HG02840 (cell line): ENCODE measurements around the gene SCN7A.
A peak's percentile ranks its signal among the peaks of the same experiment; 100 is the strongest.

Experiments used
- ATAC-seq: cut with Tn5 transposase; IDR thresholded peaks from one replicate; pipeline ENCODE4 v1.9.1; 2021; ENCODE audit warnings: mild to moderate bottlenecking, moderate library complexity, moderate number of reproducible peaks; ENCODE audit not compliant: unreplicated experiment, low FRiP score

The SCN7A gene

DNA sequence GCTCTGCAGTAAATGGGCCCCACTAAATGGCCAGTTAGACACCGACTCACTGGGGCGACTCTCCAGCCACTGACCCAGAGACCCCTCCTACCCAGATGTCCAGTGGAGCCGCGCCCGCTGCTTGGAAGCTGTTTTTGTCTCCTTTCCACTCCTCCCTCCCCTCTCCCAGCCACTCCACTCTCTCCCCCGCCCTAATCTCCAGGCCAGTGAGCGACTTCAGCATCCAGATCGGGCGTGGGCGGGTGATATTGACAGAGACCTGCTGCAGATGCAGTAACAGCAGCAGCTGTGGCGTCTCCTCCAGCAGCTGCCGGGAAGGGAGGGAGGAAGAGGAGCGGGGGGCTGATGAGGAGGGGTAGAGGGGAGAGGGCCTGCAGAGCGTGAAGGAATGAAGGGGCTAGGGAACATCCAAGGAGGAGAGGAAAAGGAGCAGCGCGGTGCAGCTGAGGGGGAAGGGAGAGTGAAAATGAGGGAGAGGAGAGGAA lies at the start of gene SCN7A:
Gene SCN7A, minus strand, starts transcription at position 110 of the 485 bp plus-strand sequence. CDS start 16,553 bp downstream, outside the sequence.
- no peak for ATAC-seq

DNA sequence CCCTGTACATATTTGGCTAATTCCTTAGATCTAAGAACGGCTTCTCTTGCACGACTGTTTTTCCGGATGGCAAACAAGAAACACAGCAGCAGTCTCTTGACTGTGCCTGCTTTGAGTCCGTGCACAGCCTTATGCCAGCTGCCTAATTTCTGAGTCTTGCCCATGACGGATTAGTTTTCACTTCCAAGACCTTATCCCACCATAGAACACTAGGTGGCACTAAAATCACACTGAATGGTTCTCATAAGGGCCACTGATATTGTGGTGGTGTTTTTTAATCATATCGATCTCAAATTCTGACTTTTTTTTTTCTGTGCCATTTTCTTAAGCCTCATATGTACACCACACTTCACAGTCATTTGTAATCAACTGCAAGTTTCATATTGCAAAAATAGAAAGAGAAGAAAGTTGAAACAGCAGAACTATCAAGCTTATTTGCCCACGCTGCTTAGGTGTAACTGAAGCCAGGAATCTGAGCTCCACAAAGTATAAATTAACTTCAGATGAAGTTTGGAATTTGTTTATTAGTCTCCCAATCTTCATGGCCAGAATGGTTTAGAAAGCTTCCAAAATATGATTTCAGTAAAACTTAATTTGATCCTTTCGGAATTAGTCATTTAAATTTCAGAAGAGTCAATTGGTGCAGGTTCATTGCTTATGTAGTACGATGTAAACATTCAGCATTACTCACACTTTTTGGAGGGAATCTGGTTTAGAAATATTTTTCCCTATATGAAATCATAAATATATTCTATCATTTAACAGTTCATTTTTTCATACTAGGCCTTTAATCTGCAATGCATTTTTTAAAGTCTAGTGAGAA lies 45.5 kb upstream of the SCN7A start:
- ATAC-seq, result peak; percentile 93

DNA sequence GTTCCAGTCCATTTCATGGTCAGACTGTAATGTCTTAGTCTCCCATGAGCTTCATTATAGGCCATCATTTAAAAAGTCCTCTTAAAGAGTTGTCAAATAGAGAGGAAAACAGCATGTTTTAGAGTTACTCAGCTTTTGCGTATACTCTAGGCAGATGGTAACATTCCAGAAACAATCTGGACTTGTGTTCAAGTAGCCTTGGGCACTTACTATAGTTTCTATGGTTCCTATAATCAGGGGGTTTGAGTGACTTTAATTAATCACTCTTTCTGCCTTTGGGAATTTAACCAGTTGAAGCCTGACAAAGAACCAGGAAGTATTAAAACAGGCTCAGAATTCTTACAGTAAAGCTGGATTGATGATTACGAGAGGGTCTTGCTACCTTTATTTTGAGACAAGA lies 42.1 kb upstream of the SCN7A start:
- ATAC-seq, result no peak

DNA sequence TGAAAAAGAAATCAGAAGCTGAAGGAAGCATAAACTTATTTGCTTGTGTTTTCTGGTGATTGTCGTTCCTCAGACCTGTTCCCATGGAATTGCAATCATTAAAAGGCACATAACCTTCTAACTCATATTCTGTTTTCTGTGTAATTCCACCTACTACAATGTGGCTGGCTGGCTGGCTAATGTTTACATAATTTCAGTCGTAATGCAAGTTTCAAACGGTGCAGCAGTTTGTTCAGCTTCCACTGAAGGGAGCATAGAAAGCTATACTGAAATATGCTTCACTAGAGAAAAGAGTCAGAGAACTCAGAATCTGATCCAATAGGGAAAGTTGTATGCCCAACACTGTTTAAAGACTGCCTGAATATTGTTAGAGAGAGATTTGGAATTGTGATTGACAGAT lies 27.1 kb upstream of the SCN7A start:
- no peak for ATAC-seq

DNA sequence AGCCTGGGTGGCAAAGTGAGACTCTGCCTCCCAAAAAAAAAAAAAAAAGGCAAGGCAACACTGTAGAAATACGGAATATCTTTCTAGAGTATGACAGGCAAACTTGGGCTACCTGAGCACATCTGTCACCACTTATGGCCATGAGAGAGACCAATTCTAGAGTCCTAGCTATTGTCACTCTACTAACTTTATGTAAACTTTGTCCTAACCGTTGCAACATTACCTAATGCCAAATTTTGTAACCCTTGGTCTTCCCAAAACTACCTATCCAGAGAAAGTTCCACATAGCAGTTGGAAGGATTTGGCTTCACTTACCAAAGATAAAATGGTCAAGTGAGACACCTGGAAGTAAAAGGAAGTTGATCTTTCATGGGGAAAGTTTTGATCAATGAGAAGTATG lies 26.6 kb upstream of the SCN7A start:
- ATAC-seq, result no peak

DNA sequence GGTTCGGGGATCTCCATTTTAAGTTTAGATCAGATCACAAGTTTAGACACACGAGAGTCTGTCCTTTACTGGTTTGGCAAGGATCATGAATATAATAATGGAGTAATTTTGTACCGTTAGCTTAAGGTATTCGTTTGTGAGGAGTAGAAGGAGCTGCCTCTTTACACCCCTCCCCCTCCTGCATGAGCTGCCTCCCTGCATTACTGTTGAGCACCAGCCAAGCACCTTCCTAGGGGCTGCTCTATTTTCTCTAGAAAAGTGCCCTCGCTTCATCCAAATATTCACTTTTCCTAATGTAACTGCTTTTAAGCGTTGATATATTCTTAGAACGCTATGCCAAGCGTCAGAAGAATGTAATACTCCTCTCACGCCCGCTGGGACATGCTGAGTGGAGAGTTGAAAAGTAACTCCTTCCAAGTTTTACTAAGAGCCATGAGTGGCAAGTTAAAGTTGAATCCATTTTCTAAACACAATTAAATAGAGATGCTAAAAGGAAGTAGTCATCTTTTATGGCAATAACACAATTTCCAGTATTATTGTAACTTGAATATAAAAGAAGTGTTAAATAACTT lies 25.4 kb upstream of the SCN7A start:
- ATAC-seq, result no peak

DNA sequence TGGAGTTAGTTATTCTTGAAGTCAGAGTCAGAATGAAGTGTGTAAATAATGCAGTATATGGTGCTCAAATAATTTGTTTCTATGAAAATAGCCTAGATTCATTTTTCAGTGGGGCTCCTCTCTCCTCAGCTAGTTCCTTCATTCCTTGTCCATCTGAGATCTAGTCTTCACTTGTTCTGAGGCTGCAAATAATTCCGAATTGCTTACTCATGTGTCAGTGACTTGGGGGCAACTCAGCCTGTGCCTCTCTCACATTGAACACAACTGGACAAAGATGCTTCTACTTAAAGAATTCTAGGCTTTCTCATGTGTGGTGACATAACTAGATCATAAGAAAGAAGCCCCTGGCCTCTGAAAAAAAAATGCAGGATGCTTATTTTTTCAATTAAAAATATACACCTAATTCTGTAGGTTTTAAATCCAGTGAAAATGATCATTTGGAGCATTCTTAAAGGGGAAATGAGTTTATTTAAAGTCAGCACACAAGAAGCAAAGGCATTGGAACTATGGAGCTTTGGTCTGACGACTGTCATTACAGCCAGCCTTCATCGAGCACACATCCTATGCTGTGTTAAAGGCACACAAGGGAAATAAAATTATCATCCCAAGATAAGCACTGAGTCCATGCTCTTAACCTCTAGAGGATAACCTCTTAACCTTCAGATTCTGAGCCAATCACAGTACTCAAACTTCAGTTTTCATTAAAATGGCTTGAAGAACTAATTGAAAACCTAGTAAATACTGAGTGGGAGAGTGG lies 24.8 kb upstream of the SCN7A start:
- ATAC-seq, result no peak

DNA sequence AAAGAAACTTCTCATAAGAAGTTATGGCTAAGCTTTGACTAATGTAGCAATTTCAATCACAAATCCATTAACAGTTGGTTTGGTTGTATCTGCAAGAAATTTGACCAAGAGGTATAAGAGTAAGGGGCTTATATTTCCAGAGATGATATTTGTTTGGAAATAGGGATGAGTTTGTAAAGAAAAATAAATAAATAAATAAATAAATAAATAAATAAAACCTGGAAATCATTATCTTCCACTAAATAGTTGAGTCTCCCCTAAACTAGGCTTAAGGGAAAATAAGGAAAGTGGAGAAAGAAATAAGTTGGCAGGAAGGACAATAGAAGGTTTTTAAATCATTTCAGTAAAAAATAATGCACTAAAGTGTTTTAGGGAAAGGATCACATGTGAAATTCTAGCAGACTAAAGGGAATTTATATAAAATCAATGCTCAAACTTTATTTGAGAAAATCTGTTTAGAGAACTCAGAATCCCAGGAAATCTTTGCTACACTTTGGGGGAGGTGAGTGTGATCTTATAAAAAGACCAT lies 23.5 kb upstream of the SCN7A start:
- ATAC-seq, result no peak

DNA sequence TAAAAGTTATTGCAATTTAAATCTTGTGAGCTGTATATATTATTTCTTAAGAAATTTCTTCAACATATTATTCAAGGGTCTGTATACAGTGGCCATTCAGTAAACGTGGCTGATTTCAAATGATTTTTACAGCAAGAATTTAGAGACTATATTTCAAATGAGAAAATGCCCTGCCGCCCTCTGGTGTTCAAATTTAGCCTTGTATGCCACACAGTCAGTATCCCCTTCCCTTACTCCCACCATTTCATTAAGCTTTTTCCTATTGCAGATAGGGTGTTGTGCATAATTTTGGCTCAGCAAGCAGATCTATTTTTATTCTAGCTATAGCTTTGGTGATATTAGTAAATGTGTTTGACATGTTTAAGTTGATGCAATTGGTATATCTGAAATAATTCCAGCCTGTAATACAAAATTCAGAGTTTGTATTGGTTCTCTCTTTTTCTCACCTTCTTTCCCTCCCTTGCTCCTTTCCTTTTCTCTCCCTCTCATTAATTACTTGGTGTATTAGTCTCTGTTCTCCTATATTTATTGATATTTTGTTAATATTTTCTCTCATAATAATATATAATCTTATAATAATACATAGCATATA lies 22.8 kb upstream of the SCN7A start:
- ATAC-seq, result no peak

DNA sequence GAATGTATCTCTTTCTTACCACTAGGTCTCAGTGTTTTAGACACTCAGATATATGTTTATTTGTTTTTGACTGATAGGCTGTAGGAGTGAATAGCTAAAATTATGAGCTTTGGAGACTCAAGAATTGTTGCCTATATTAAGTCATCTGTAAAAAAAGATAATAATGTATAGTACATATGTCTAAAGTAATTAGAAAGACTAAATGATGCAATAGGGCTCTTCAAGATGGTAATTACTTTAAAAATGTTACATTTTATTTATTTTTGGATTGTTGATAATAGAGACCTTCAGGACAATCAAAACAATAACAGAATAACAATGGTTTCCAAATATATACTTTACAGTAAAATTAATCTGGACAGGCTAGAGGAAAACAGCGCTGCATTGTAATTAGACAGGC lies 19.9 kb upstream of the SCN7A start:
- no peak for ATAC-seq

DNA sequence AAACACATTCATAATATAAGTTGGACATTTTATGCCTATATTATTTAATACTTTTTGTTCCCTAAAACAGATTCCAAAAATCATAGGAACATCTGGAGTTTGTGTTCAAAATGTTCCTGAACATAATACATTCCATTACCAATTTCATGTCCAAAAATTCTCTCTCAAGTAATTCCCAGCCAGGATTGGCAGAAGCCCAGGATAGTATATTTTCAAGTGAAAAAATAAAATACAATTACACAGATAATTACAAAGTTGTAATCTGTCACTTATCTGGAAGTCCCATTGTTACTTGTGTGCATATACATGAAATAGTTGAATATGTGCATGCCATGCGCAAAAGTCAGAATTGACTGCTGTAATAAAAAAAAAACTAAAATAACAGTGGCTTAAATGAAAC lies 5.2 kb upstream of the SCN7A start:
- ATAC-seq, result no peak

DNA sequence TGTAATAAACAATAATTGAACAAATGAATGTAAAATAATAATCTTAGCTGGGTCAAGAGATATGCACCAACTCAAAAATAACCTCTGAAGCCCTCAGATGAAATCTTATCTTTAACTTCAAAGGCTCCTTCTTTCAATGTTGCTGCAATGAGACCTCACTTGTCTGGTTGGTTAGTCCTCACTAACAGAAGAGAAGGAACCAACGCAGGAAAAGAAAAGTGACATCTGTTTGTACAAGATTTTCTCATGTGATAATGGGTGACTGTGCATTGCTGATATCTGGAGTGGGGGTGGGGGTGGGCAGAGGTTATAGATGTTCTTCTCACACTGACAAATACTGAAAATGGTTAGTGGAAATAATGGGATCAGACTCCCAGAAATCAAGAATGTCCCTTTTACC lies 2.6 kb downstream of the SCN7A start:
- ATAC-seq, result no peak

DNA sequence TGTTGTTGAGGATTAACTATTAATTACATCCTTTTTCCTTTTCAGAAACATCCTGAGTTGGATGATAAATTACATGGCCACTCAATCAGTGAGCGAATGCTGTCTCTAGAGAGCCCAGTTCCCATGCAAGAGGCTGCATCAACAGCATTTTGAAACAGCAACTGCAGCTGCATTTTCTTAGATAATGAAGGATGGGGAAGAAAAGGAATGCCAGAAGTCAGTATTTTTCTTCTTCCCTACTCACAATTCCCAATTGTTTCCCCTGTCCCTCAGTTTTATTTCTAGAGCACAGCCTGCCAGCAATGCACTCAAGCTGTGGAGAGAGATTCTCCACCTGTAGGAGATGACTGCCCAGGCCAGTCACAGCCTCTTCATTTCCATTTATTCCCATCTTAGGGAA lies 6.9 kb downstream of the SCN7A start:
- no peak for ATAC-seq

DNA sequence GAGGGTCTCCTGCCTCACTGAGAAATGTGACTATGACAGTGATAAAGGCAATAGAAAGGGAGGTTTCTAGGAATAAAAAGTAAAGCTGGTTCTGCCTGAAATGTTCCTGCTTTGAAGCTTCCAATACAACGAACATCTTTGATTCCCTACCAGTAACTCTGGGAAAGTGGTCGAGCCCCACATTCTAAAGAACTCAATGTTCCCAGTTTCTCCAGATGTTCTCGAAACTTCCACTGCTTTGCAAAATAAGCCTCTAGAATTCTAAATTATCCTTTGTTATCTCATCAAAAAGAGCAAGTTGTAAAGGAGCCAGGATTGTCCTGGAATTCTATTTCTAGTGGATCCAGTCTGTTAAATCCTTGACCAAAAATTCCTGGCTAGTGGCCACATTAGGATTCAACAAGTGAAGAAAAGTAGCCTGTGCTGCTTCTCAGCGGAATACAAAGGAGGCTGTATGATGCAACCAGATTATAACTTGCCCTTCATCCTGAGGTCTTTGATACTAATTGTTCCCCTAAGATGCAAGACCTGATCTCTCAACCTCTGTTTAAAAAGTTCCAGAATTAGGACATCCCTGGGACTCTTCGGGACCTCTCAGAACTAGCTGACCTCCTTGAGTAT lies 8.4 kb downstream of the SCN7A start:
- ATAC-seq, result no peak

DNA sequence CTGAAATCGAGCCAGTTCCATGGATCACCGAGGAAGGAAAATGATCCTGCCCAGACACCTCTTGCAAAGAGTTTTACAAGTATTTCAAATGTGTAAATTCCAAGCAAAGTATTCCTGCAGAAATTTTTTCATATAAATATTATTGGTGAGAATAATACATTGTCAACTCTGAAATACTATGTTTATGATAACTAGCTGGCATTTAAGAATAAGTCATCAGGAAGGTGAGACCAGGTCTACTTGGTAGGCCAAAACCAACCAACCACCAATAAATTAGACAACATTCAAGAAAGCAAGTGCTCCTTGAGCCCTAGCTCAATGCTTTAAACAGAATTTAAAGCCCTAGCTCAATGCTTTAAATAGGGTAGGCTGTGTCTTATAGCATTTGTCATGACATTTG lies 21.7 kb downstream of the SCN7A start:
- ATAC-seq, result no peak

DNA sequence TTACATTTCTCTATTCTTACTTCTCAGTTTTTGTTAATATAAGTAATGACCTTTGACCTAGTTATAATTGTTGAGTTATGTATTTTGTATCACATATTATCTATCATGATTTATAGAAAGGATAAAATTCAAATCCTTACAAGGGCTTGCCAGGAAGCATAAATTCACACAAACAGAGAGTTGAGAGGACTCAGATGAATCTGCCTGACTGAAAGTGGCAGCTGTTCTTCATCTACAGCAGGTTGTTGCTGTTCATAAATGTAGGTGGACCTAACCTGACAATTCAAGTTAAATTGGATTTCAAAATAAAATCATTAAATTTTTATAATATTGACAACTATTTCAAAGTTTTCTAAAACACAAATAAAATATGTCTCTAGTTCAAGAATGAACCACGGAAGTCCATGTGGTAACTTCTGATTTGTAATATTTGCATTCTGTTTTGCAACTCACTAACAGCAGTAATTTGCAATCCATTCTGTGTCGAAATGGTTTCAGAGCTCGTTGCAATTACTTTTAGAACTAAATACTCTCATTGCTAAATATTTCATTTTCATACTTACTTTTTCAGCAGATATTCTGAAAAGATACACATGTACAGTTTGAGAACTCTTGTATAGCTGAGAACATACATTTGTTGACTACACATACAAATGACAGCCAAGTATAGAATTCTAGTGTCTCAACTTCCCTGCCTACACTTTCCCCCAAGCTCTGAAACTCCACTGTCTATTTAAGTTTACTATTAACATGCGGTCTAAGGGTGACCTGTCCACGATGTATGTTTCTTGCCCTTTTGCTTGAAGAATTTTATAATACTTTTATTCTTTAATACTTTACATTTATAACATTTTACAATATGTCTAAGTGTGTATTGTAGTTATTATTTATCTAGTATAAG lies 25.7 kb downstream of the SCN7A start:
- ATAC-seq, result no peak

DNA sequence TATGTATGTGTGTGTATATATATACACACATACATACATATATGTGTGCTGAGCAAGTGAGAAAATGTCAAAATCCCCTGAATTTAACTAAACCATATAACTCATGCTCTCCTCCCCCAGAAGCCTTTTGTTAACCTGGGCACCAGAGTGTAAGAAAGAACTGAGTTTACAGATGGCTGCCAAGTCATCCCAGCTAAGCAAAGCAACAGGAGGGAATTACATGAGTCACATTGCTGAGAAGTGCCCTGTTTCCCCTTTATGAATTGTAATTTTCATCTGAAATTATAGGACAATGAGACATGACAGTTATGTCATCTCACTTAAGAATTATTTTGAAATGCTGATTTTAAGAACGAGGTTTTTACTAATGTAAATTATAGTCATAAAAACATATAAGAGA lies 29.9 kb downstream of the SCN7A start:
- no peak for ATAC-seq

DNA sequence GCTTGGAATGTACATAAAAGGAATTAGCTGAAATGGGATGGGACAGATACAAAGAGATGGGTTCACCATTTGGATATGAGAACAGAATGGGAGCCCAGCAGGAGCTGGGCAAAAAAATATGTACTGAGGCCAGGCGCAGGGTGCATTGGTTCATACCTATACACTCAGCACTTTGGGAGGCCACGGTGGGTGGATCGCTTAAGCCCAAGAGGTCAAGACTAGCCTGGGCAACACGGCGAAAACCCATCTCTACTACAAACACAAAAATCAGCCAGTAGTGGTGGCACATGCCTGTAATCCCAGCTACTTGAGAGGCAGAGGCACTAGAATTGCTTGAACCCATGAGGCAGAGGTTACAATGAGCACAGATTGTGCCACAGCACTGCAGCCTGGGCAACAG lies 30.4 kb downstream of the SCN7A start:
- no peak for ATAC-seq

DNA sequence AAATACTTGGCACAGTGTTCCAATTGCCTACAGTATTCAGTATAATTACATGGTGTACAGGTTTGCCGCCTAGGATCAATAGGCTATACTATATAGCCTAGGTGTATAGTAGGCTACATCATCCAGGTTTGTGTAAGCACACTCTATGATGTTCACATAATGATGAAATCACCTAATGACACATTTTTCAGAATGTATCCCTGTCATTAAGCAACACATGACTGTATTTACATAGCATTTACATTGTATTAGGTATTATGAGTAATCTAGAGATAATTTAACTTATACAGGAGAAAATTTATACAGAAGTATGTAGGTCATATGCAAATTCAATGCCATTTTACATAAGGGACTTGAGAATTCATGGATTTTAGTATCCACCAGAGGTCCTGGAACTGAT lies 35.4 kb downstream of the SCN7A start:
- no peak for ATAC-seq
